HepG2 (cell line): ENCODE measurements around the gene NEK7.

Experiments
- CTCF ChIP-seq: sonication (generic); formaldehyde crosslinking; IDR thresholded peaks from 2 replicates; pipeline ENCODE4 v1.5.0; 2020; ENCODE audit warnings: mild to moderate bottlenecking, missing genetic modification reagents, moderate library complexity
- NR2C2 ChIP-seq: sonication (generic); formaldehyde crosslinking; IDR thresholded peaks from 2 replicates; pipeline ENCODE4 v1.4.0; 2020; ENCODE audit warnings: missing genetic modification reagents, mild to moderate bottlenecking, moderate library complexity, borderline replicate concordance
- POLR2AphosphoS5 ChIP-seq: IDR thresholded peaks from 2 replicates; pipeline ENCODE4 v1.6.1; 2012; ENCODE audit warnings: low read depth, low read length

DNA sequence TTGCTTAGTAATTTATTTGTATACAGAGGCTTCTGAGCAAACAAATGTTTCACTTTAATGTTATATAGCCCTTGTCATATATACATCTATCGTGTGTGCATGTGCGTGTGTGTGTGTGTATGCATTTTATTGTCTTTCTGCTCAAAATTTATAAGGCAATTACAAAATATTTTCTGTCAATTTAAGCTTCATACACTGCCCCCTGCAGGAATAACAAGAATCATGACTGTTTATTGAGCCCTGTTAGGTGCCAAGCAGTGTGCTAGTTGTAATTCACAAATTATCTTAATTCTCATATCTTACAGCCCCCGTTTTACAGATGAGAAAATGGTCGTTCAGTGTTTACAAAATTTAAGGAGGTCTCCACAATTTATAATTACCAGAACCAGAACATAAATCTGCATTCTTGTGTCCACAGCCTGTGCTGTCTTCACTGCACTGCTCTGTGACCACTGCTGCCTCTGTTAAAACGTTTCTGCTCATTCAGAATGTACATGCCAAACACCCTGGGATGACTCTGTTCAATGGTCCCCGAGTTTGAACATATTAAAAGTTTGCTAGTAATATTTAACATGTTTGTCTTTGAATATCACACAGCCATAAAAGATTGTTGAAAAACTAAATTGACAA, 202.3 kb downstream of the NEK7 start:
- TF ChIP-seq POLR2AphosphoS5 (no peak), CTCF (peak; percentile 53), NR2C2 (CRISPR knock-in tag) (no peak)
